Calu3 (cell line): ENCODE data around the gene ABCF2. TPM values are rescaled to one million over a fixed set of nuclear protein-coding genes. Genes with fewer than 3 reads are reported as not detected.

Experiments used
- BruUV-seq: library from RNA; stranded (reverse); fragments of 400-500 nt; replicated peaks from 2 replicates; lab custom pipeline; 2021; lab: Mats Ljungman, UMichigan
- CTCF ChIA-PET: fragments of 300-600 bp; sonication (Branson Sonifier 250); formaldehyde crosslinking; loops from one replicate; lab custom pipeline; 2022; ENCODE audit warnings: antibody characterized with exemption; lab: Charles Lee
- DNase-seq: peaks from one replicate; pipeline ENCODE4 v3.0.0; 2022
- H3K27ac Mint-ChIP-seq: one replicate; pipeline ENCODE4 v1.8.0; 2022; ENCODE audit warnings: mixed read lengths; ENCODE audit not compliant: unreplicated experiment
- H3K27me3 Mint-ChIP-seq: one replicate; pipeline ENCODE4 v1.8.0; 2022; ENCODE audit warnings: mixed read lengths; ENCODE audit not compliant: unreplicated experiment
- H3K36me3 Mint-ChIP-seq: one replicate; pipeline ENCODE4 v1.8.0; 2022; ENCODE audit warnings: mild to moderate bottlenecking, moderate library complexity, mixed read lengths; ENCODE audit not compliant: insufficient read depth, unreplicated experiment
- H3K4me1 Mint-ChIP-seq: one replicate; pipeline ENCODE4 v1.8.0; 2022; ENCODE audit warnings: mild to moderate bottlenecking, low read depth, mixed read lengths; ENCODE audit not compliant: unreplicated experiment
- H3K4me3 Mint-ChIP-seq: one replicate; pipeline ENCODE4 v1.8.0; 2022; ENCODE audit warnings: mild to moderate bottlenecking, low read depth, moderate library complexity, mixed read lengths; ENCODE audit not compliant: unreplicated experiment
- H3K9me3 Mint-ChIP-seq: one replicate; pipeline ENCODE4 v1.8.0; 2022; ENCODE audit warnings: low read depth, mixed read lengths; ENCODE audit not compliant: unreplicated experiment
- intact Hi-C: fragments of 100-400 bp; cut with micrococcal nuclease; formaldehyde crosslinking; loops from one replicate; pipeline ENCODE4 v1.10.0; 2022; ENCODE audit not compliant: unreplicated experiment
- total RNA-seq: library from RNA; stranded (reverse); gene quantifications from 2 replicates; pipeline ENCODE4 v1.2.3, GENCODE V29; 2022
- TF ChIP-seq, protein P1 (sequence below): fragments of 200-600 bp; IDR thresholded peaks from one replicate; pipeline ENCODE4 v1.8.0; 2022; ENCODE audit warnings: antibody characterized with exemption; ENCODE audit not compliant: unreplicated experiment

ABCF2 gene
- total RNA-seq, 1 experiment from 2014 or later = 49.7 TPM

DNA sequence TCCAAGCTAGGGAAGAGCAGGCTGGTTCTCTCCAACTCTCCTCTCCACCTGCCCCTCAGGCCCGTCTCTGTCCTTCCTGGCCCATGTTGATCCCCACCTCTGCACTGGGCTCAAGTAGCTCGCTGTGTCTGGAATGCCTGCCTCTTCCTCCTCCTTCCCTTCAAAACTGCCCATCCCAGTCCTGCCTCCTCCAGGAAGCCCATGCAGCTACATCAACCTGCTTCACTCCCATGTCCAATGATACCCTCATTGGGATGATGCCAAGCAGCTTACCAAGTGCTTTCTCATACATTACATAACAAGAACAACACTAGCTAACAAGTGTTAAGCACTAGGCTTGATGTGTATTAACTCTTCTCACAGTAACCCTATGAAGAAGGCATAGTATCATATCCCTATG lies 48.2 kb downstream of the ABCF2 start:
- DNase-seq = no peak
- CTCF ChIA-PET = interaction anchor here (1.5 kb wide), 1 partner anchor 55 kb away, joined by 3 read pairs; no protein-coding TSS in a partner anchor
- H3K4me3 Mint-ChIP-seq = no peak overlapping the region
- no peaks in the 10 kb centered on the region for H3K4me1 Mint-ChIP-seq
- H3K27me3 Mint-ChIP-seq = peaks cover 94% of the 10 kb centered on the region
- H3K9me3 Mint-ChIP-seq = no peaks in the 10 kb centered on the region
- intact Hi-C loops = no loop called here
- H3K27ac Mint-ChIP-seq = no peak overlapping the region
- BruUV-seq = no TSS peak
- no peaks in the 10 kb centered on the region for H3K36me3 Mint-ChIP-seq
- TF ChIP-seq, protein P1, sequence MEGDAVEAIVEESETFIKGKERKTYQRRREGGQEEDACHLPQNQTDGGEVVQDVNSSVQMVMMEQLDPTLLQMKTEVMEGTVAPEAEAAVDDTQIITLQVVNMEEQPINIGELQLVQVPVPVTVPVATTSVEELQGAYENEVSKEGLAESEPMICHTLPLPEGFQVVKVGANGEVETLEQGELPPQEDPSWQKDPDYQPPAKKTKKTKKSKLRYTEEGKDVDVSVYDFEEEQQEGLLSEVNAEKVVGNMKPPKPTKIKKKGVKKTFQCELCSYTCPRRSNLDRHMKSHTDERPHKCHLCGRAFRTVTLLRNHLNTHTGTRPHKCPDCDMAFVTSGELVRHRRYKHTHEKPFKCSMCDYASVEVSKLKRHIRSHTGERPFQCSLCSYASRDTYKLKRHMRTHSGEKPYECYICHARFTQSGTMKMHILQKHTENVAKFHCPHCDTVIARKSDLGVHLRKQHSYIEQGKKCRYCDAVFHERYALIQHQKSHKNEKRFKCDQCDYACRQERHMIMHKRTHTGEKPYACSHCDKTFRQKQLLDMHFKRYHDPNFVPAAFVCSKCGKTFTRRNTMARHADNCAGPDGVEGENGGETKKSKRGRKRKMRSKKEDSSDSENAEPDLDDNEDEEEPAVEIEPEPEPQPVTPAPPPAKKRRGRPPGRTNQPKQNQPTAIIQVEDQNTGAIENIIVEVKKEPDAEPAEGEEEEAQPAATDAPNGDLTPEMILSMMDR = no peak

DNA sequence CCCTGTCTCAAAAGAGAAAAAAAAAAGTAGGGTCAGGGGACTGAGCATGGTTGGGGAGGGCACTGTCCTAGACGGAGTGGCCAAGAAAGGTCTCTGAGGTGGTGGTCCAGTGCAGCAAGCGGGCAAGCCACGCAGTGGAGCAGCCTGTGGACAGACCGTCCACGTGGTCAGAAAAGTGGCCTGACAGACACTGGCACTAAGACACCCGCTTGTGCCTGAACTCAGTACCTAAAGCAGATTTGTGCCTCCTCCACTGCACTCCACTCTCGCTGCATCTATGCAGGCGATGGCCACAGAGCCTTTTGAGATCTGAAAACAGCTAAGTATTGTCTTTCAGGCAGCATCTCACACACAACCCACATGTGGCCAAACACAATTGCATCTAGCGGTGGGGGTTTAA lies 48.8 kb downstream of the ABCF2 start:
- H3K27me3 Mint-ChIP-seq = peaks cover 98% of the 10 kb centered on the region
- CTCF ChIA-PET = interaction anchor here (1.5 kb wide), 1 partner anchor 55 kb away, joined by 3 read pairs; no protein-coding TSS in a partner anchor
- H3K9me3 Mint-ChIP-seq = no peaks in the 10 kb centered on the region
- H3K4me1 Mint-ChIP-seq = no peaks in the 10 kb centered on the region
- no peak overlapping the region for H3K4me3 Mint-ChIP-seq
- H3K36me3 Mint-ChIP-seq = no peaks in the 10 kb centered on the region
- H3K27ac Mint-ChIP-seq = no peak overlapping the region
- intact Hi-C loops = no loop called here
- TF ChIP-seq, protein P1 = no peak
- no peak for DNase-seq
- no TSS peak for BruUV-seq

GRCh38 chr7:151177310-151177709 lies 49.7 kb downstream of the ABCF2 start:
- TF ChIP-seq, protein P1 = no peak
- no peaks in the 10 kb centered on the region for H3K36me3 Mint-ChIP-seq
- CTCF ChIA-PET = no interaction called here
- no peak overlapping the region for H3K27ac Mint-ChIP-seq
- DNase-seq = no peak
- no TSS peak for BruUV-seq
- peaks cover 98% of the 10 kb centered on the region for H3K27me3 Mint-ChIP-seq
- intact Hi-C loops = no loop called here
- no peaks in the 10 kb centered on the region for H3K4me1 Mint-ChIP-seq
- H3K9me3 Mint-ChIP-seq = no peaks in the 10 kb centered on the region
- H3K4me3 Mint-ChIP-seq = no peak overlapping the region

GRCh38 chr7:151176401-151176800 lies 50.6 kb downstream of the ABCF2 start:
- Mint-ChIP-seq H3K27me3 (peaks cover 98% of the 10 kb centered on the region), H3K27ac (no peak overlapping the region), H3K36me3 (no peaks in the 10 kb centered on the region), H3K9me3 (no peaks in the 10 kb centered on the region), H3K4me1 (no peaks in the 10 kb centered on the region), H3K4me3 (no peak overlapping the region)
- CTCF ChIA-PET = no interaction called here
- no TSS peak for BruUV-seq
- intact Hi-C loops = no loop called here
- TF ChIP-seq, protein P1 = no peak
- no peak for DNase-seq
